ENCODE data around the gene EWSR1. TPM values are rescaled to one million over a fixed set of nuclear protein-coding genes. Genes with fewer than 3 reads are reported as not detected.
"Not testable (repeated sequence)": the region's sequence is repeated elsewhere in the genome, so short reads cannot be mapped to it uniquely, and the experiment has no call there.

Gene EWSR1
- total RNA-seq, 1 donor from 2014 or later: 281 TPM

GRCh38 chr22:29344137-29344536 is 76.1 kb downstream of the EWSR1 start:
- no peak for DNase-seq (ENCODE audit: low spot score)
- no peaks in the 10 kb centered on the region for H3K79me2 ChIP-seq (ENCODE audit: low read depth)
- no peak overlapping the region for H3K4me2 ChIP-seq
- H3K4me3 ChIP-seq: no peak overlapping the region
- H3K27ac ChIP-seq: no peak overlapping the region
- H3K4me3 Mint-ChIP-seq: no peak overlapping the region
- H3K27me3 ChIP-seq: no peaks in the 10 kb centered on the region
- no peaks in the 10 kb centered on the region for H3F3A ChIP-seq (ENCODE audit: low read depth)
- peaks cover 7% of the 10 kb centered on the region for H3K27me3 Mint-ChIP-seq (ENCODE audit: insufficient read depth, low read depth)
- peaks cover 21% of the 10 kb centered on the region for H3K36me3 Mint-ChIP-seq
- peak overlapping the region; percentile 5 for H3K27ac Mint-ChIP-seq
- H4K20me1 ChIP-seq (ENCODE audit: low read depth): peaks cover 9% of the 10 kb centered on the region
- H3K36me3 ChIP-seq: no peaks in the 10 kb centered on the region
- no peaks in the 10 kb centered on the region for H3K9me3 ChIP-seq (ENCODE audit: low read depth)
- no peaks in the 10 kb centered on the region for H3K9me3 Mint-ChIP-seq
- H2AFZ ChIP-seq (replicated peaks): no peak overlapping the region
- H3K9ac ChIP-seq: no peak overlapping the region
- peaks cover 13% of the 10 kb centered on the region for H3K4me1 Mint-ChIP-seq
- peaks cover 6% of the 10 kb centered on the region for H3K4me1 ChIP-seq
- TF ChIP-seq EZH2 (IDR thresholded peaks at IDR 0.05) (no peak), CTCF (IDR thresholded peaks at IDR 0.05) (no peak), EZH2phosphoT487 (IDR thresholded peaks at IDR 0.05) (no peak)

- not testable (repeated sequence) for DNase-seq (ENCODE audit: low spot score); H3K27me3 Mint-ChIP-seq (ENCODE audit: insufficient read depth, low read depth); H3K9ac ChIP-seq; H3K9me3 Mint-ChIP-seq; H3K36me3 ChIP-seq; H3K27me3 ChIP-seq; H3K4me3 ChIP-seq; H3K9me3 ChIP-seq (ENCODE audit: low read depth); H3F3A ChIP-seq (ENCODE audit: low read depth); H3K27ac Mint-ChIP-seq; H3K27ac ChIP-seq; H2AFZ ChIP-seq (replicated peaks); H3K79me2 ChIP-seq (ENCODE audit: low read depth); H4K20me1 ChIP-seq (ENCODE audit: low read depth); H3K4me2 ChIP-seq; H3K4me1 ChIP-seq; H3K4me3 Mint-ChIP-seq
- H3K4me1 Mint-ChIP-seq: peaks cover 13% of the 10 kb centered on the region
- peaks cover 16% of the 10 kb centered on the region for H3K36me3 Mint-ChIP-seq
Measured at GRCh38 chr22:29344889-29345288, 76.8 kb downstream of the EWSR1 start.

- Mint-ChIP-seq H3K27me3 (ENCODE audit: insufficient read depth, low read depth) (peaks cover 7% of the 10 kb centered on the region), H3K4me1 (peaks cover 13% of the 10 kb centered on the region), H3K36me3 (peaks cover 18% of the 10 kb centered on the region), H3K27ac (no peak overlapping the region), H3K9me3 (no peaks in the 10 kb centered on the region), H3K4me3 (no peak overlapping the region)
- Histone ChIP-seq H3K27me3 (no peaks in the 10 kb centered on the region), H3K4me1 (peaks cover 6% of the 10 kb centered on the region), H2AFZ (replicated peaks) (no peak overlapping the region), H3K9ac (peak overlapping the region; percentile 32), H3K4me2 (no peak overlapping the region), H3K4me3 (no peak overlapping the region), H3K27ac (peak overlapping the region; percentile 13), H4K20me1 (ENCODE audit: low read depth) (peaks cover 9% of the 10 kb centered on the region), H3K79me2 (ENCODE audit: low read depth) (no peaks in the 10 kb centered on the region), H3F3A (ENCODE audit: low read depth) (no peaks in the 10 kb centered on the region), H3K36me3 (no peaks in the 10 kb centered on the region), H3K9me3 (ENCODE audit: low read depth) (no peaks in the 10 kb centered on the region)
- TF ChIP-seq EZH2 (IDR thresholded peaks at IDR 0.05): no peak
- no peak for TF ChIP-seq CTCF (IDR thresholded peaks at IDR 0.05)
- no peak for TF ChIP-seq EZH2phosphoT487 (IDR thresholded peaks at IDR 0.05)
- no peak for DNase-seq (ENCODE audit: low spot score)
Measured at GRCh38 chr22:29345932-29346331, 77.9 kb downstream of the EWSR1 start.

- no peaks in the 10 kb centered on the region for H3K9me3 ChIP-seq (ENCODE audit: low read depth)
- no peaks in the 10 kb centered on the region for H3K79me2 ChIP-seq (ENCODE audit: low read depth)
- H3F3A ChIP-seq (ENCODE audit: low read depth): no peaks in the 10 kb centered on the region
- no peaks in the 10 kb centered on the region for H3K27me3 ChIP-seq
- Mint-ChIP-seq H3K4me3 (no peak overlapping the region), H3K27ac (no peak overlapping the region), H3K4me1 (peaks cover 13% of the 10 kb centered on the region), H3K36me3 (peaks cover 22% of the 10 kb centered on the region), H3K27me3 (ENCODE audit: insufficient read depth, low read depth) (peaks cover 7% of the 10 kb centered on the region), H3K9me3 (no peaks in the 10 kb centered on the region)
- peaks cover 6% of the 10 kb centered on the region for H3K4me1 ChIP-seq
- TF ChIP-seq EZH2phosphoT487 (IDR thresholded peaks at IDR 0.05): no peak
- TF ChIP-seq EZH2 (IDR thresholded peaks at IDR 0.05): no peak
- TF ChIP-seq CTCF (IDR thresholded peaks at IDR 0.05): no peak
- H4K20me1 ChIP-seq (ENCODE audit: low read depth): peaks cover 9% of the 10 kb centered on the region
- H2AFZ ChIP-seq (replicated peaks): no peak overlapping the region
- H3K4me2 ChIP-seq: peak overlapping the region; percentile 22
- no peak for DNase-seq (ENCODE audit: low spot score)
- H3K36me3 ChIP-seq: no peaks in the 10 kb centered on the region
- H3K9ac ChIP-seq: peak overlapping the region; percentile 32
- H3K4me3 ChIP-seq: no peak overlapping the region
- no peak overlapping the region for H3K27ac ChIP-seq
Measured at GRCh38 chr22:29346659-29347058, 78.6 kb downstream of the EWSR1 start.
